GM23338 (cell line): Measurements from ENCODE around the gene MID1. TPM values are rescaled to one million over a fixed set of nuclear protein-coding genes. Genes with fewer than 3 reads are reported as not detected.
A peak's percentile ranks its signal among the peaks of the same experiment; 100 is the strongest.

Source experiments
- ATAC-seq: fragments of 200-7000 bp; cut with Tn5 transposase; 3 replicates; pipeline ENCODE4 v1.9.1; 2020
- DNase-seq: peaks from one replicate; pipeline ENCODE4 v3.0.0-alpha.2; 2015; ENCODE audit warnings: low spot score
- H2AFZ ChIP-seq: fragments of 200-600 bp; sonication (generic); 2 replicates; pipeline ENCODE4 v1.8.0; 2016; ENCODE audit warnings: antibody characterized with exemption, mild to moderate bottlenecking, moderate library complexity
- H3F3A ChIP-seq: fragments of 200-600 bp; sonication (generic); replicated peaks from 2 replicates; pipeline ENCODE4 v1.8.0; 2017; ENCODE audit warnings: antibody characterized with exemption, mixed run types, low read depth
- H3K27ac ChIP-seq: fragments of 200-600 bp; sonication (generic); 2 replicates; pipeline ENCODE4 v1.6.1; 2016; ENCODE audit warnings: low read depth
- H3K27me3 ChIP-seq: fragments of 200-600 bp; sonication (generic); 2 replicates; pipeline ENCODE4 v1.8.0; 2016; ENCODE audit warnings: mild to moderate bottlenecking, mixed run types, moderate library complexity; ENCODE audit not compliant: insufficient read depth
- H3K36me3 ChIP-seq: fragments of 200-600 bp; sonication (generic); 2 replicates; pipeline ENCODE4 v1.8.0; 2016; ENCODE audit warnings: mild to moderate bottlenecking; ENCODE audit not compliant: insufficient read depth
- H3K4me1 ChIP-seq: fragments of 200-600 bp; sonication (generic); 2 replicates; pipeline ENCODE4 v1.8.0; 2016; ENCODE audit warnings: mild to moderate bottlenecking, moderate library complexity; ENCODE audit not compliant: insufficient read depth
- H3K4me2 ChIP-seq: fragments of 200-600 bp; sonication (generic); 2 replicates; pipeline ENCODE4 v1.7.1; 2017; ENCODE audit warnings: mixed run types
- H3K4me3 ChIP-seq: fragments of 200-600 bp; sonication (generic); 2 replicates; pipeline ENCODE4 v1.6.1; 2016; ENCODE audit warnings: mixed run types
- H3K79me2 ChIP-seq: fragments of 200-600 bp; sonication (generic); replicated peaks from 2 replicates; pipeline ENCODE4 v1.8.0; 2017; ENCODE audit warnings: mild to moderate bottlenecking; ENCODE audit not compliant: insufficient read depth
- H3K9me2 ChIP-seq: fragments of 200-600 bp; sonication (generic); 2 replicates; pipeline ENCODE4 v1.8.0; 2017; ENCODE audit not compliant: insufficient read depth
- H4K20me1 ChIP-seq: fragments of 200-600 bp; sonication (generic); replicated peaks from 2 replicates; pipeline ENCODE4 v1.8.0; 2017; ENCODE audit warnings: mild to moderate bottlenecking; ENCODE audit not compliant: insufficient read depth
- H3K27ac Mint-ChIP-seq: 2 replicates; pipeline ENCODE4 v1.8.0; 2020; ENCODE audit warnings: inconsistent platforms, mild to moderate bottlenecking, moderate library complexity, mixed read lengths
- H3K27me3 Mint-ChIP-seq: 3 replicates; pipeline ENCODE4 v1.8.0; 2022; ENCODE audit warnings: low read depth, mild to moderate bottlenecking, moderate library complexity, mixed read lengths, inconsistent platforms; ENCODE audit not compliant: insufficient read depth, poor library complexity
- H3K36me3 Mint-ChIP-seq: 3 replicates; pipeline ENCODE4 v1.8.0; 2021; ENCODE audit warnings: low read depth, mild to moderate bottlenecking, inconsistent platforms, moderate library complexity, mixed read lengths
- H3K4me1 Mint-ChIP-seq: 3 replicates; pipeline ENCODE4 v1.8.0; 2020; ENCODE audit warnings: mild to moderate bottlenecking, inconsistent platforms, mixed read lengths
- H3K4me3 Mint-ChIP-seq: 3 replicates; pipeline ENCODE4 v1.8.0; 2021; ENCODE audit warnings: moderate library complexity, mild to moderate bottlenecking, inconsistent platforms, mixed read lengths
- H3K9me3 Mint-ChIP-seq: 3 replicates; pipeline ENCODE4 v1.8.0; 2020; ENCODE audit warnings: moderate library complexity, mild to moderate bottlenecking, inconsistent platforms, mixed read lengths
- CREB1 ChIP-seq: fragments of 250-450 bp; sonication (Bioruptor Pico); IDR thresholded peaks from 2 replicates; pipeline ENCODE4 v1.5.0; 2020; ENCODE audit warnings: low read depth, mild to moderate bottlenecking, moderate library complexity
- CTCF ChIP-seq, 2 experiments: fragments of 200-600 bp in 1 of 2; sonication (generic) in 1 of 2; conservative IDR thresholded peaks; 2 replicates each; pipeline versions ENCODE4 v1.5.1 to v1.6.1; 2016 to 2017; ENCODE audit warnings: antibody characterized with exemption in 2 of 2, low read depth in 2 of 2, mild to moderate bottlenecking in 2 of 2, moderate library complexity in 1 of 2
- EZH2 ChIP-seq: fragments of 200-600 bp; sonication (generic); IDR thresholded peaks from one replicate; pipeline ENCODE4 v1.8.0; 2017; ENCODE audit warnings: antibody characterized with exemption, mild to moderate bottlenecking, low read depth; ENCODE audit not compliant: unreplicated experiment
- EZH2phosphoT487 ChIP-seq: fragments of 200-600 bp; sonication (generic); IDR thresholded peaks from one replicate; pipeline ENCODE4 v1.8.1; 2018; ENCODE audit warnings: antibody characterized with exemption; ENCODE audit not compliant: unreplicated experiment
- JUNB ChIP-seq: IDR thresholded peaks from one replicate; pipeline ENCODE4 v1.6.1; 2016; ENCODE audit warnings: antibody characterized with exemption; ENCODE audit not compliant: unreplicated experiment
- NANOG ChIP-seq: IDR thresholded peaks from 2 replicates; pipeline ENCODE4 v1.6.1; 2016; ENCODE audit warnings: antibody characterized with exemption, borderline replicate concordance
- POLR2AphosphoS5 ChIP-seq: IDR thresholded peaks from 2 replicates; pipeline ENCODE4 v1.6.1; 2016; ENCODE audit warnings: antibody characterized with exemption, low read depth
- REST ChIP-seq: IDR thresholded peaks from one replicate; pipeline ENCODE4 v1.6.1; 2018; ENCODE audit warnings: antibody characterized with exemption; ENCODE audit not compliant: unreplicated experiment
- STAT1 ChIP-seq: IDR thresholded peaks from one replicate; pipeline ENCODE4 v1.6.1; 2016; ENCODE audit warnings: antibody characterized with exemption; ENCODE audit not compliant: unreplicated experiment
- ZNF114 ChIP-seq: fragments of 250-450 bp; sonication (Bioruptor Pico); IDR thresholded peaks from 2 replicates; pipeline ENCODE4 v1.5.0; 2020; ENCODE audit warnings: mild to moderate bottlenecking, moderate library complexity
- ZNF331 ChIP-seq: fragments of 250-450 bp; sonication (Bioruptor Pico); IDR thresholded peaks from 2 replicates; pipeline ENCODE4 v1.5.0; 2020; ENCODE audit warnings: low read depth, mild to moderate bottlenecking, moderate library complexity
- ZNF462 ChIP-seq: fragments of 250-450 bp; sonication (Bioruptor Pico); IDR thresholded peaks from 2 replicates; pipeline ENCODE4 v1.5.0; 2020; ENCODE audit warnings: mild to moderate bottlenecking, moderate library complexity
- polyA plus RNA-seq: library from polyadenylated mRNA; unstranded; fragments of >200 nt; fragmentation: Nextera tagmentation; extraction: Ambion mirVana; gene quantifications from 2 replicates; pipeline ENCODE4 v1.2.1, GENCODE V29; 2016
- total RNA-seq: library from RNA; depleted of rRNA; stranded (reverse); fragments of >200 nt; shearing (Covaris generic); gene quantifications from 2 replicates; pipeline ENCODE4 v1.2.3, GENCODE V29; 2014
- TF ChIP-seq, protein P1 (sequence below): IDR thresholded peaks from 2 replicates; pipeline ENCODE4 v1.6.1; 2016; ENCODE audit warnings: antibody characterized with exemption

Gene MID1
- total and polyA plus RNA-seq, 2 experiments from 2014 or later = 27.2 to 39.3 TPM

DNA sequence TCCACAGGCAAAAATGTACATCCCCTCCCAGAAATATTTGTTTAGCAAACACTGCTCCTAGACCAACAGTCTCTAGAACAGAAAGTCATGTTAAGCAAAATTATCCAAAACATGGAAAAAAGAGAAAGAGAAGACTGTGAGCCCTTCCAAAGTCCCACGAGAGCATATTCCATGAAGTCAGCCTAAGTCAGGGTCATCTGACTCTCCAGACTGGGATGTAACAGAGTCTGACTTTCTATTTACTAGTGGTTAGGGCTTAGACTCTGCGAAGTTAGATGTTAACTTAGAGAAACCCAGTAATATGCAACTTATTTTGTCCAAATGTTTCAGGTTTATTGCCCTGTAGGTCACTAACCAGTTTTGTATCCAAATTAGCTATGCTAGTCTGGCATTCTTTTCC lies 102.3 kb downstream of the MID1 start:
- H3K36me3 Mint-ChIP-seq = peaks cover 24% of the 10 kb centered on the region
- 0 out of 2 replicates have a peak, but pooled peaks cover 9% of the 10 kb centered on the region for H3K79me2 ChIP-seq
- ATAC-seq (no peak), DNase-seq (no peak)
- peak overlapping the region; percentile 72; the same call in 1 of the 2 replicates for H3K27ac ChIP-seq
- no peak overlapping the region for H2AFZ ChIP-seq
- H3K27me3 Mint-ChIP-seq = peaks cover 1% of the 10 kb centered on the region
- no peaks in the 10 kb centered on the region for H4K20me1 ChIP-seq
- H3K4me1 ChIP-seq = peaks cover 29% of the 10 kb centered on the region
- no peak overlapping the region for H3K4me3 Mint-ChIP-seq
- no peaks in the 10 kb centered on the region for H3F3A ChIP-seq
- H3K4me2 ChIP-seq = no peak overlapping the region
- no peak overlapping the region for H3K4me3 ChIP-seq
- no peaks in the 10 kb centered on the region for H3K9me3 Mint-ChIP-seq
- no peaks in the 10 kb centered on the region for H3K9me2 ChIP-seq
- H3K36me3 ChIP-seq = no peaks in the 10 kb centered on the region
- H3K4me1 Mint-ChIP-seq = peaks cover 32% of the 10 kb centered on the region
- TF ChIP-seq ZNF114 (CRISPR knock-in tag) (no peak), JUNB (no peak), EZH2phosphoT487 (no peak), REST (no peak), POLR2AphosphoS5 (no peak), CREB1 (CRISPR knock-in tag) (no peak), STAT1 (no peak), CTCF (conservative IDR thresholded peaks at IDR 0.05; ENCODE audit: low read depth in 2 of 2) (no peak), ZNF331 (no peak), EZH2 (no peak), NANOG (no peak), ZNF462 (CRISPR knock-in tag) (no peak)
- TF ChIP-seq, protein P1, sequence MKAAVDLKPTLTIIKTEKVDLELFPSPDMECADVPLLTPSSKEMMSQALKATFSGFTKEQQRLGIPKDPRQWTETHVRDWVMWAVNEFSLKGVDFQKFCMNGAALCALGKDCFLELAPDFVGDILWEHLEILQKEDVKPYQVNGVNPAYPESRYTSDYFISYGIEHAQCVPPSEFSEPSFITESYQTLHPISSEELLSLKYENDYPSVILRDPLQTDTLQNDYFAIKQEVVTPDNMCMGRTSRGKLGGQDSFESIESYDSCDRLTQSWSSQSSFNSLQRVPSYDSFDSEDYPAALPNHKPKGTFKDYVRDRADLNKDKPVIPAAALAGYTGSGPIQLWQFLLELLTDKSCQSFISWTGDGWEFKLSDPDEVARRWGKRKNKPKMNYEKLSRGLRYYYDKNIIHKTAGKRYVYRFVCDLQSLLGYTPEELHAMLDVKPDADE = no peak
- peak overlapping the region; percentile 60 for H3K27ac Mint-ChIP-seq
- no peaks in the 10 kb centered on the region for H3K27me3 ChIP-seq
